GM19324 (cell line): ENCODE measurements around the gene LCN12.

ENCODE experiments used
- ATAC-seq: cut with Tn5 transposase; IDR thresholded peaks from one replicate; pipeline ENCODE4 v1.9.1; 2021; ENCODE audit warnings: mild to moderate bottlenecking, moderate library complexity; ENCODE audit not compliant: unreplicated experiment, low FRiP score

Gene LCN12

GRCh38 chr9:136926154-136926704 is 25.8 kb upstream of the LCN12 start:
- ATAC-seq, result no peak

- ATAC-seq, result no peak
Measured at GRCh38 chr9:136926749-136927148, 25.3 kb upstream of the LCN12 start.

GRCh38 chr9:136927343-136928271 is 24.5 kb upstream of the LCN12 start:
- no peak for ATAC-seq

GRCh38 chr9:136928591-136928990 is 23.5 kb upstream of the LCN12 start:
- no peak for ATAC-seq

GRCh38 chr9:136930014-136930413 is 22.1 kb upstream of the LCN12 start:
- no peak for ATAC-seq

DNA sequence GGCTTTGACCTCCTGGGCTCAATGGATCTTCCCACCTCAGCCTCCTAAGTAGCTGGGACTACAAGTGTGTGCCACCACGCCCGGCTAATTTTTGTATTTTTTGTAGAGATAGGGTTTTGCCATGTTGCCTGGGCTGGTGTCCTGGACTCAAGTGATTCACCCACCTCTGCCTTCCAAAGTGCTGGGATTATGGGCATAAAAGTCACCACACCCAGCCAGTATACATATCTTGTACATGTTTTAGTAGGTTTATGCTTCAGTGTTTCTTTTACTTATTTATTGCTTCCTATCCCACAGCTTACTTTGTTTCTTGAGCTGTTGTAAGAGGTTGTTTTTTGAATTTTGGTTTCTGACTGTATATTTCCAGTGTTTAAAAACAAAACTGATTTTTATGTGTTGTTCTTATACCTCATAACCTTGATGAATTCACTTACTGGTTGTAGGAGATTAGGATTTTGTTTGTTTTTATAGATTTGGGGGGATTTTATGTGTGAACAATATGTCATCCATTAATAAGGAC is 20.4 kb upstream of the LCN12 start:
- ATAC-seq, result no peak

- no peak for ATAC-seq
Measured at GRCh38 chr9:136934277-136934676, 17.8 kb upstream of the LCN12 start.

DNA sequence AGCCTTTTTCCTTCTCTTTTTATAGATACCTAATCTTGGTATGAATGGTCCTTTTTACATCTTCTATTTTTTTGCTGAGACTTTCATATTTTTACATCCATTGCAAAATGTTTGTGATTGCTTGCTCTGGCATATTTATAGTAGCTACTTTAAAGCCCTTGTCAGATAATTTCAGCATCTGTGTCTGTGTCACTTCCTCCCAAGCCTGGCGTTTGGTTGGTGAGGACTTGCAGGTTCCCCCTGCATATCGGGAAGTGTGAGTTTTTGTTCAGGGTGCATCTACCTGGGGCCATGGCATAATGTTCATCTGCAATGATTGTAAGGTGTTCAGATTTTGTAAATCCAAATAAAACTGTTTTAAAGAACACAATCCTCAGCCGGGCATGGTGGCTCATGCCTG is 16.4 kb upstream of the LCN12 start:
- no peak for ATAC-seq

- no peak for ATAC-seq
Measured at GRCh38 chr9:136936645-136937170, 15.4 kb upstream of the LCN12 start.

- ATAC-seq, result no peak
Measured at GRCh38 chr9:136937186-136938001, 14.7 kb upstream of the LCN12 start.

DNA sequence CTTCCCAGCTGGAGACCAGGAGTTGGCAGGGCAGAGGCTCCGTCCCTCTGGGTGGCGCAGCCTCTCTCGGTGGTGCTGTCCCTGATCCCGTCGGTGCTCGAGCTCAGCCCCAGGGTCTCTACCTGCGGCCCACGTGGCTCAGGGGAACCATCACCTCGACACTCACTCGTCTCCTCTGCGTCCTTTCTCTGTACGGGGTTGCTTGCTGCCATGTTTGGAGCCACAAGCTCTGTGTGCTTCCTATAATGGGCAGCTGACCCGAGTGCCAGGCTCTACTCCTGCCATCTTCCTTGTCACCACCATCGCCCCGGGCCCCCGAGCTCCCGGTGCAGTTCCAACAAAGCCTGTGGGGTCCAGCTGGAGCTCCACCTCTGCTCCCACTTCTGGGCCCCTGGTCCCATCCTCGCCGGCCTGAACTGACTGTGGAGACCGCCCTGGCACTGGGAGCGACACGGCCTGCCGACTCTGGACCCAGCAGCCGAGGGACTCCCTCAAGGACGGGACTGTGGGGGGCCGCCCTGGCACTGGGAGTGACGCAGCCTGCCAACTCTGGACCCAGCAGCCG is 12.6 kb upstream of the LCN12 start:
- ATAC-seq, result no peak

- ATAC-seq, result no peak
Measured at GRCh38 chr9:136939996-136940525, 12.0 kb upstream of the LCN12 start.

DNA sequence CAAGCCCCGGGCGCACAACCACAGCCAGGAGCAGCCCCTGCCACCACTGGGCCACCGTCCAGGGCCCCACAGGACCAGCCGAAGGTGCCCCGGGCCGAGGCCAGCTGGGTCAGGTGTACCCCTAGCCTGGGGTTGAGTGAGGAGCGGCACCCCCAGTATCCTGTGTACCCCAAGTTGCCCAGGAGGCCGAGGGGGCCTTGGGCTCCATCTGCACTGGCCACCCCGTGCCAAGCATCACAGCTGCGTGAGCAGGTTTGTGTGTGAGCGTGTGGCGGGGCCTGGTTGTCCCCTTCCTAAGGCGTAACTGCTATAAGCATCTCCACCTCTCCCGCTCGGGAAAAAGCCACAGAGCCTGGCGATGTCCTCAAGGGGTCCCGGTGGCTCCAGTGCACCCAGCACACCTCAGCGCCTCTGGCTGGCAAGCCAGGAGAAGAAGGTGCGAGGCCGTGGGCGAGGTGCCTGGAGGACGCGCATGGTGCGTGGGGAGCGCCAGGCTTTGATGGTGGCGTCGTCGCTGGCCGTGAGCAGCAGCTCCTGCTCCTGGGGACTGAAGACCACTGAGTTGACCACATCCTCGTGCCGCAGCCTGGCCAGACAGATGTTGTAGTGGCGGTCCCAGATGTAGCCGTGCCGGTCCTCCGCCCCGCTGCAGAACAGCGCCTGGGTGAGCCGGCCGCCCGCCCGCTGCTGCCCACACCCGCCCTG is 11.4 kb upstream of the LCN12 start:
- no peak for ATAC-seq

DNA sequence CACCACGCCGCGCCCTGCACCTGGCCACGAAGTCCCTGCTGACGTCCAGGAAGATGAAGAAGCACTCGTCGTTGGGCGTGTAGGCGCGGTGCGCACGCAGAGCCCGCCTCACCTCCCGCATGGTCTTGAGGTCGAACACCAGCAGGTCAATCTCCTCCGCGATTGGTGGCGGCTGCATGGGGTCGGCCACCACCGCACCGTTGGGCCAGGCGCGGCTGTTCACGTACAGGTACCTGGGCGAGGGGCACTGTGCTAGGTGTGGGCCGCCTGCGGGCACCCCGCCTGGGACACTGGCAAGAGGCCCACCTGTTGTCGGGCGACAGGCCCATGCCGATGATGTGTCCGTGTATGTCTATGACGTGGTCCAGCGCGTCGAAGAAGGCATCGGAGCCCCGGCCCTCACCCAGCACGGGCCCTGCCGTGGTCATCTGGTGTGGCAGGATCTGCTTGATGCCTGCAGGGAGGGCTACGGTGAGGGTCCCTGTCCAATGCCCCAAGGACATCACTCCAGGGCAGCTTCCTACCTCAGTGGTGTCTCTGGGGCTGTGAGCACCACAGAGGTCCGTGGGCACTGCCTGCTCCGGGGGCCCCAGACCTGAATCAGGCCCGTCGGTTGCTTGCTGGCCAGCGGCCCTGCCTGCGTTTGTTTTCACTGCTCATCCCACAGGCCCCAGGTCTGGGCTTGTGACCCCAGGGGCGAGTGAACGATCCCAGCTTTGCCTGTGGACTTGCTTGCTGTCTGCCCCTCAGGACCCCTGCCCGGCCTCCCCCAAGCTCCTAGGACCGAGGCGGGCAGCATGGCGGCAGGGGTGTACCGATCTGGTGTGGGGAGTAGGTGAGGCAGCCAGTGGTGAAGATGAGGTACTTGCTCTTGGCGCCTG is 10.6 kb upstream of the LCN12 start:
- no peak for ATAC-seq

- no peak for ATAC-seq
Measured at GRCh38 chr9:136942112-136942880, 9.8 kb upstream of the LCN12 start.

GRCh38 chr9:136942881-136943230 is 9.2 kb upstream of the LCN12 start:
- ATAC-seq, result no peak

GRCh38 chr9:136943291-136944211 is 8.5 kb upstream of the LCN12 start:
- ATAC-seq, result no peak
